Measurements from ENCODE around the gene CREB3L4. TPM values are rescaled to one million over a fixed set of nuclear protein-coding genes. Genes with fewer than 3 reads are reported as not detected.
"Not testable (repeated sequence)": the region's sequence is repeated elsewhere in the genome, so short reads cannot be mapped to it uniquely, and the experiment has no call there.

CREB3L4 gene
- polyA plus RNA-seq, 2 donors, result 9.4 to 10.0 TPM

- H3K9me3 ChIP-seq (ENCODE audit: control insufficient read depth in 2 of 2, insufficient read depth in 1 of 2, low read depth in 1 of 2, low read length in 1 of 2), result no peaks in the 10 kb centered on the region
- peaks cover 0 to 5% of the 10 kb centered on the region in 2 donors for H3K36me3 ChIP-seq (ENCODE audit: control insufficient read depth in 2 of 2, insufficient read depth in 2 of 2, low read length in 1 of 2)
- H3K4me3 ChIP-seq (ENCODE audit: low read depth in 1 of 2, low read length in 2 of 2), result peak overlapping the region; percentile 72 to 96
- H3K27ac ChIP-seq (ENCODE audit: low read depth in 2 of 2, low read length in 1 of 2), result peak overlapping the region; percentile 92 to 99
- no peaks in the 10 kb centered on the region for H3K27me3 ChIP-seq (ENCODE audit: control insufficient read depth in 1 of 2, insufficient read depth in 2 of 2, low read length in 2 of 2)
- H3K4me1 ChIP-seq (ENCODE audit: control insufficient read depth in 2 of 2, insufficient read depth in 2 of 2, low read length in 1 of 2), result no peaks in the 10 kb centered on the region
- WGBS, 2 donors, result 8 to 11% methylated on average over 9 of the region's 9 CpGs
Measured at GRCh38 chr1:153991151-153991630, 23.5 kb downstream of the CREB3L4 start.

GRCh38 chr1:153991806-153992205, 24.1 kb downstream of the CREB3L4 start:
- no peaks in the 10 kb centered on the region for H3K4me1 ChIP-seq (ENCODE audit: control insufficient read depth in 2 of 2, insufficient read depth in 2 of 2, low read length in 1 of 2)
- no peaks in the 10 kb centered on the region for H3K9me3 ChIP-seq (ENCODE audit: control insufficient read depth in 2 of 2, insufficient read depth in 1 of 2, low read depth in 1 of 2, low read length in 1 of 2)
- H3K4me3 ChIP-seq (ENCODE audit: low read depth in 1 of 2, low read length in 2 of 2), result peak overlapping the region in 1 of 2 donors; percentile 96
- no peak overlapping the region for H3K27ac ChIP-seq (ENCODE audit: low read depth in 2 of 2, low read length in 1 of 2)
- H3K36me3 ChIP-seq (ENCODE audit: control insufficient read depth in 2 of 2, insufficient read depth in 2 of 2, low read length in 1 of 2), result peaks cover 0 to 5% of the 10 kb centered on the region in 2 donors
- no peaks in the 10 kb centered on the region for H3K27me3 ChIP-seq (ENCODE audit: control insufficient read depth in 1 of 2, insufficient read depth in 2 of 2, low read length in 2 of 2)
- WGBS, 2 donors, result 73 to 93% methylated on average over 2 of the region's 2 CpGs

GRCh38 chr1:153995202-153995601, 27.5 kb downstream of the CREB3L4 start:
- WGBS, 2 donors, result 84% methylated on average over 3 of the region's 3 CpGs
- peaks cover 0 to 5% of the 10 kb centered on the region in 2 donors for H3K36me3 ChIP-seq (ENCODE audit: control insufficient read depth in 2 of 2, insufficient read depth in 2 of 2, low read length in 1 of 2)
- H3K9me3 ChIP-seq (ENCODE audit: control insufficient read depth in 2 of 2, insufficient read depth in 1 of 2, low read depth in 1 of 2, low read length in 1 of 2), result no peaks in the 10 kb centered on the region
- H3K4me1 ChIP-seq (ENCODE audit: control insufficient read depth in 2 of 2, insufficient read depth in 2 of 2, low read length in 1 of 2), result no peaks in the 10 kb centered on the region
- H3K27ac ChIP-seq (ENCODE audit: low read depth in 2 of 2, low read length in 1 of 2), result no peak overlapping the region
- no peak overlapping the region for H3K4me3 ChIP-seq (ENCODE audit: low read depth in 1 of 2, low read length in 2 of 2)
- H3K27me3 ChIP-seq (ENCODE audit: control insufficient read depth in 1 of 2, insufficient read depth in 2 of 2, low read length in 2 of 2), result no peaks in the 10 kb centered on the region

GRCh38 chr1:153995640-153996039, 27.9 kb downstream of the CREB3L4 start:
- Histone ChIP-seq H3K4me3 (ENCODE audit: low read depth in 1 of 2, low read length in 2 of 2) (no peak overlapping the region), H3K27ac (ENCODE audit: low read depth in 2 of 2, low read length in 1 of 2) (no peak overlapping the region), H3K36me3 (ENCODE audit: control insufficient read depth in 2 of 2, insufficient read depth in 2 of 2, low read length in 1 of 2) (peaks cover 0 to 5% of the 10 kb centered on the region in 2 donors), H3K4me1 (ENCODE audit: control insufficient read depth in 2 of 2, insufficient read depth in 2 of 2, low read length in 1 of 2) (no peaks in the 10 kb centered on the region), H3K27me3 (ENCODE audit: control insufficient read depth in 1 of 2, insufficient read depth in 2 of 2, low read length in 2 of 2) (no peaks in the 10 kb centered on the region), H3K9me3 (ENCODE audit: control insufficient read depth in 2 of 2, insufficient read depth in 1 of 2, low read depth in 1 of 2, low read length in 1 of 2) (no peaks in the 10 kb centered on the region)
- 91 to 94% methylated on average over 11 of the region's 11 CpGs for WGBS, 2 donors

- H3K4me3 ChIP-seq (ENCODE audit: low read depth in 1 of 2, low read length in 2 of 2); H3K4me1 ChIP-seq (ENCODE audit: control insufficient read depth in 2 of 2, insufficient read depth in 2 of 2, low read length in 1 of 2); H3K36me3 ChIP-seq (ENCODE audit: control insufficient read depth in 2 of 2, insufficient read depth in 2 of 2, low read length in 1 of 2); H3K9me3 ChIP-seq (ENCODE audit: control insufficient read depth in 2 of 2, insufficient read depth in 1 of 2, low read depth in 1 of 2, low read length in 1 of 2); H3K27ac ChIP-seq (ENCODE audit: low read depth in 2 of 2, low read length in 1 of 2); H3K27me3 ChIP-seq (ENCODE audit: control insufficient read depth in 1 of 2, insufficient read depth in 2 of 2, low read length in 2 of 2): not testable (repeated sequence)
- WGBS, 2 donors, result 91 to 92% methylated on average over 10 of the region's 10 CpGs
Measured at GRCh38 chr1:153996882-153997281, 29.2 kb downstream of the CREB3L4 start.

- Histone ChIP-seq H3K27ac (ENCODE audit: low read depth in 2 of 2, low read length in 1 of 2) (no peak overlapping the region), H3K9me3 (ENCODE audit: control insufficient read depth in 2 of 2, insufficient read depth in 1 of 2, low read depth in 1 of 2, low read length in 1 of 2) (no peaks in the 10 kb centered on the region), H3K4me3 (ENCODE audit: low read depth in 1 of 2, low read length in 2 of 2) (no peak overlapping the region), H3K27me3 (ENCODE audit: control insufficient read depth in 1 of 2, insufficient read depth in 2 of 2, low read length in 2 of 2) (no peaks in the 10 kb centered on the region), H3K4me1 (ENCODE audit: control insufficient read depth in 2 of 2, insufficient read depth in 2 of 2, low read length in 1 of 2) (no peaks in the 10 kb centered on the region), H3K36me3 (ENCODE audit: control insufficient read depth in 2 of 2, insufficient read depth in 2 of 2, low read length in 1 of 2) (no peaks in the 10 kb centered on the region)
- WGBS, 2 donors, result 73 to 79% methylated on average over 4 of the region's 4 CpGs
Measured at GRCh38 chr1:154000420-154000819, 32.7 kb downstream of the CREB3L4 start.

GRCh38 chr1:154006136-154006535, 38.4 kb downstream of the CREB3L4 start:
- no peaks in the 10 kb centered on the region for H3K36me3 ChIP-seq (ENCODE audit: control insufficient read depth in 2 of 2, insufficient read depth in 2 of 2, low read length in 1 of 2)
- no peaks in the 10 kb centered on the region for H3K9me3 ChIP-seq (ENCODE audit: control insufficient read depth in 2 of 2, insufficient read depth in 1 of 2, low read depth in 1 of 2, low read length in 1 of 2)
- H3K4me3 ChIP-seq (ENCODE audit: low read depth in 1 of 2, low read length in 2 of 2), result no peak overlapping the region
- H3K27ac ChIP-seq (ENCODE audit: low read depth in 2 of 2, low read length in 1 of 2), result no peak overlapping the region
- no peaks in the 10 kb centered on the region for H3K27me3 ChIP-seq (ENCODE audit: control insufficient read depth in 1 of 2, insufficient read depth in 2 of 2, low read length in 2 of 2)
- H3K4me1 ChIP-seq (ENCODE audit: control insufficient read depth in 2 of 2, insufficient read depth in 2 of 2, low read length in 1 of 2), result no peaks in the 10 kb centered on the region
- WGBS, 2 donors, result 91 to 93% methylated on average over 3 of the region's 3 CpGs

GRCh38 chr1:154012129-154012528, 44.4 kb downstream of the CREB3L4 start:
- Histone ChIP-seq H3K27ac (ENCODE audit: low read depth in 2 of 2, low read length in 1 of 2) (no peak overlapping the region), H3K36me3 (ENCODE audit: control insufficient read depth in 2 of 2, insufficient read depth in 2 of 2, low read length in 1 of 2) (no peaks in the 10 kb centered on the region), H3K4me3 (ENCODE audit: low read depth in 1 of 2, low read length in 2 of 2) (no peak overlapping the region), H3K27me3 (ENCODE audit: control insufficient read depth in 1 of 2, insufficient read depth in 2 of 2, low read length in 2 of 2) (no peaks in the 10 kb centered on the region), H3K4me1 (ENCODE audit: control insufficient read depth in 2 of 2, insufficient read depth in 2 of 2, low read length in 1 of 2) (no peaks in the 10 kb centered on the region), H3K9me3 (ENCODE audit: control insufficient read depth in 2 of 2, insufficient read depth in 1 of 2, low read depth in 1 of 2, low read length in 1 of 2) (no peaks in the 10 kb centered on the region)
- WGBS, 2 donors, result 59 to 73% methylated on average over 1 of the region's 1 CpG

- H3K27me3 ChIP-seq (ENCODE audit: control insufficient read depth in 1 of 2, insufficient read depth in 2 of 2, low read length in 2 of 2); H3K4me1 ChIP-seq (ENCODE audit: control insufficient read depth in 2 of 2, insufficient read depth in 2 of 2, low read length in 1 of 2): not testable (repeated sequence)
- 93 to 95% methylated on average over 14 of the region's 14 CpGs for WGBS, 2 donors
Measured at GRCh38 chr1:154012543-154012942, 44.8 kb downstream of the CREB3L4 start.

GRCh38 chr1:154014154-154014907, 46.6 kb downstream of the CREB3L4 start:
- Histone ChIP-seq H3K9me3 (ENCODE audit: control insufficient read depth in 2 of 2, insufficient read depth in 1 of 2, low read depth in 1 of 2, low read length in 1 of 2) (no peaks in the 10 kb centered on the region), H3K27me3 (ENCODE audit: control insufficient read depth in 1 of 2, insufficient read depth in 2 of 2, low read length in 2 of 2) (no peaks in the 10 kb centered on the region), H3K4me1 (ENCODE audit: control insufficient read depth in 2 of 2, insufficient read depth in 2 of 2, low read length in 1 of 2) (no peaks in the 10 kb centered on the region), H3K27ac (ENCODE audit: low read depth in 2 of 2, low read length in 1 of 2) (no peak overlapping the region), H3K4me3 (ENCODE audit: low read depth in 1 of 2, low read length in 2 of 2) (no peak overlapping the region), H3K36me3 (ENCODE audit: control insufficient read depth in 2 of 2, insufficient read depth in 2 of 2, low read length in 1 of 2) (no peaks in the 10 kb centered on the region)
- WGBS, 2 donors, result 63 to 69% methylated on average over 3 of the region's 3 CpGs

More at GRCh38 chr1:154012543-154012942, 44.8 kb downstream of the CREB3L4 start:
- not testable (repeated sequence) for H3K4me3 ChIP-seq (ENCODE audit: low read depth in 1 of 2, low read length in 2 of 2); H3K36me3 ChIP-seq (ENCODE audit: control insufficient read depth in 2 of 2, insufficient read depth in 2 of 2, low read length in 1 of 2); H3K27ac ChIP-seq (ENCODE audit: low read depth in 2 of 2, low read length in 1 of 2); H3K9me3 ChIP-seq (ENCODE audit: control insufficient read depth in 2 of 2, insufficient read depth in 1 of 2, low read depth in 1 of 2, low read length in 1 of 2)

All from esophagus (tissue), 2 donors.